GM12874 (cell line): Measurements from ENCODE around the gene NXPH4.
A peak's percentile ranks its signal among the peaks of the same experiment; 100 is the strongest.

Experiments used
- CTCF ChIP-seq: IDR thresholded peaks from 2 replicates; pipeline ENCODE4 v1.5.1; 2011; ENCODE audit warnings: low read depth, mild to moderate bottlenecking, control low read depth, low read length, moderate library complexity; ENCODE audit not compliant: insufficient read depth

The NXPH4 gene

DNA sequence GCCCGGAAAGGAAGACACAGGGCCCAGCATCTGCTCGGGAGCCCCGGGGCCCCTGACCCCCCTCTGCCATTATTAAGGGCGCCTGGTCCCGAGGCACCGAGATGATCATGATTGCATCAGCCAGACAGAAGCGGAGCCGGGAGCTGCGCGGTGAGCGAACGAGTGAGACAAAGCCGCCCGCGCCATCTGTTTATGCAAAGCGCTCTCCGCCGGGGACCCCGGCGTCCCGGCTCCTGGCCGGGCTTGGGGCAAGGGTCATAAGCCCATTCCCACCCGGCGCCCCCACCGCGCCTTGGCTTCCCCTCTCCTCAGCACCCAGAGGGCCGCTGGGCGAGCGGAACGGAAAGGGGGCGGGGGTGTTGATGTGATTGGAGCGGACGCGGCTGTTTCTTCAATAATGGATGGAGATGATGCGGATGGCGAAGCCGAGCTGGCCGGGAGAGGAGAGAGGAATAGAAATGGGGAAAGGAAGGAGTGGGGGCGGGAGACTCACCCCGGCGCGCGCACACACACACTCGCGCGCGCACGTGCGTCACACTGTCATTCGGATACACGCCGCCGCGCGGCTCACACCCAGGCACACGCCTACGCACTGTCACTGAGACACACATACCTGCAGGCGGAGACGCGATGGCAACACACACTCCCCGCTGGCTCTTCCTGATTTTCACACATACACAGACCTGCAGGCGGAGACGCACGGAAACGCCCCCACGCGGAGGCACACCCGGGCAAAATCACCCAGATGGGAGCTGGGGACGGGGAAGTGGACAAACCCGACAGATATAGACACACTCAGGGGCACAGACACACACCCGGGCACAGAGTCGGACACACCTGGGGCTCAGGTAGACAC is 23.7 kb downstream of the NXPH4 start:
- TF ChIP-seq CTCF, result no peak

DNA sequence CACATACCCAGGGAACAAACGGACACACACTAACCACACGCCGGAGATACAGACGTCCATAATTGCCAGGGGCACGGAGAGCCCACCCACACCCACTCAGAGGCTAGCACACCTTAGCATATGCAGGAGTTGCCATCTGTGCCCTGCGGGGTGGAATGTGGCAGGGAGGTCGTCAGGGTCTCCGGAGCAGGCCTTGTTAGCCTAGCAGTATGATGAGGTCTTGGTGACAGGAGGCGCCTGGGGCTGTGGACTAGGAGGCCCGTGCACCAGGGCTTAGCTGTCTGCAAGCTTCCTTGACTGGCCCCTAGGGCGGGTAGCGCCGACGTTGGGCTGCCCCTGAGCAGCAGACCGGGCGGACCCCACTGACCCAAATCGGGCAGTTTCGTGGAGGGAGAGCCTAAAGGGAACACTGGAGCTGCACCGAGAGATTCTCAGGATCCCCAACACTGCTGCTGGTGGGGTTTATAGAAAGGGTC is 24.4 kb downstream of the NXPH4 start:
- no peak for TF ChIP-seq CTCF

GRCh38 chr12:57241402-57242310 is 25.1 kb downstream of the NXPH4 start:
- no peak for TF ChIP-seq CTCF

DNA sequence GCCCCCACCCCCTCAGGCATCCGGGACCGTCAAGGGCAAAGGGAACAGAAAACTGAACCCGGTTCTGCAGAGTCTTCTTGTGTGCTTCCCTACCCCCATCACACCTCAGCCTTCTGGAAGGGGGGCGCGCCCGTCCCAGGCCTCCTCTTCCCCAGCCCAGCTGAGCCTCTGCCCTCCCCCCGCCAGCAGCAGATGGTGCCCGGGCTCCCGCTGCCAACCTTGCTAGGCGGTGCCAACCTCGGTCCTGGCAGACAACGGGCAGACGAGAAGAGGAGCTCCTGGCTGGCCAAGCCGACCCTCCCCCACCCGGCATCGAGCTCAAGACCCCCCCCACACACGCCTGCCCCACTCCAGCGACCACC is 25.7 kb downstream of the NXPH4 start:
- no peak for TF ChIP-seq CTCF

DNA sequence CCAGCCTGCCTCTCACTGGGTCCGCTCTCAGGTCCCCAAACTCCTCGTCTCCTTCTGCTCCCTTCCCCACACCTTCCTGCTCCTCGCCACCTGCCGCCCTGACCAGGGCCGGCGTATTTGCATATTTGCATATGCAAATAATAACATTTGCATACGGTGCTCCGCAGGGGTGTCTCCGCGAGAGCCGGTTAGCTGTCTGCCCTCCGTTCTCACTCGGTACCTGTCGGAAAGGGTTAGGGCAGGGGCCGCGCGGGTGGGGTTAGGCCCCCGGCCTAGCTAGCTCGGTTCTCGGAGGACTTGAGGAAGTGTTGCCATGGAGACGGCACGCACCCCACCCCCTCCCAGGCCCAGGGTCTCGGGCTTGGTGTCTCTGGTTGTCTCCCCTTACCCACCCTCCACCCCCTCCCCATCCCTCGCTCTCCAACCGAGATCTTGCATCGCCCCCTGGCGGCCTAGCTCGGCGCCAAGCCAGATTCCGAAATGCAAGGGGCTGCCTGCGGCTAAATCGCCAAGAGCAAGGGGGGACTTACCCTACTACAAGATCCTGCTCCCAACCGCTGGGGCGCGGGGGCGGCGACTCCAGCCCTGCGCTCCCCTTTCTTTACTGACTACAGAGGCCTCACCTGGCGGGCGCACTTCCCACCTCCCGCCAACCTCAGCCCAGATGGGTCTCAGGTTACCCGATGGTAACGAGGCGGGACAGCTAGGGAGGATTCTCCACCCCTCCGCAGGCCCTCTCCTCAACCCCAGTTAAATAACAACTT is 26.3 kb downstream of the NXPH4 start:
- peak; percentile 85 for TF ChIP-seq CTCF

DNA sequence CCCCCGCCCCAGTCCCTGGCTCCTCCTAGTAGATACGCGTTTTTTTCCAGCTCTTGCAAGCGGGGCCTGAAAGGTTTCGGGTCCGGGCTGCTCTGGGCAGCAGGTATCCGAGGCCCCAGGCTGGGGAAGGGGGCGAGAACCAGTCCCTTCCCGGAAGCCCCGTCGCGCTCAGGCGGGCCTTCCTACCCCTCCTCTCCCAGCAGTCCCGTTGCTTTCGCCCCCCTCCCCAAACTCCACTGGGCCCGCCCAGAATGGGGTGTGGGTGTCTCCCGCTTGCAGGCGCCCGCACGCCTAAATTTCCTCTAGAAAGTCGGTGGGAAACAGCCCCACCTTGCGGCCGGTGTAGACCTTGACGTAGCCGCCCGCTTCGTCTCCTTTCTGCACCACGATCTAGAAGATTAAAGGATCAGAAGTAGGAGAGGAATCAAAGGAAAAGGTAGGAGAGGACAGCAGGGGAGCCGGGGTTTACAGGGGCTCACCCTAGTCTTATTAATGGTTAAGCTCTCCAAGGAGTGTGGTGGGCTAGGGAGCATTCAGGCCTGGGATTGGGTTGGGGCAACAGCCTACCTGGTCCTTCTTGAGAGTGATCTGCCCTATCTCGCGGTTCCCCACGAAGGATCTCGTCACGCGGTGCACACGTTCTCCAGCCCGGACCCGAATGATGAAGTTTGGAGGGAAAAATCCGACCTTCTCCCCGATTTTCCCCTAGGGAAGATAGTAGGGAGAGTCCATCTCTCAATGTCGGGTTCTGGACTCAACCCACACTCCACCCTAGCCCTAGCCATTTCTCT is 27.1 kb downstream of the NXPH4 start:
- peak; percentile 80 for TF ChIP-seq CTCF
